Trophoblast cell (in vitro differentiated cells and primary cell): ENCODE data around the gene SMS.
A peak's percentile ranks its signal among the peaks of the same experiment; 100 is the strongest.

Experiments
- DNase-seq, 2 donors: peaks; one replicate each; pipeline ENCODE4 v3.0.0-alpha.2; 2016
- H2AFZ ChIP-seq: 2 replicates; pipeline ENCODE4 v1.6.1; 2013; ENCODE audit warnings: low read length, moderate library complexity, mild to moderate bottlenecking; ENCODE audit not compliant: insufficient read depth, poor library complexity
- H2AK5ac ChIP-seq: 2 replicates; pipeline ENCODE4 v1.6.1; 2013; ENCODE audit warnings: mild to moderate bottlenecking, low read length
- H2BK120ac ChIP-seq: 2 replicates; pipeline ENCODE4 v1.6.1; 2013; ENCODE audit warnings: low read length, mild to moderate bottlenecking, moderate library complexity; ENCODE audit not compliant: insufficient read depth, poor library complexity
- H2BK12ac ChIP-seq: 2 replicates; pipeline ENCODE4 v1.6.1; 2013; ENCODE audit warnings: mild to moderate bottlenecking, low read length, moderate library complexity
- H2BK5ac ChIP-seq: 2 replicates; pipeline ENCODE4 v1.6.1; 2013; ENCODE audit warnings: low read length, low read depth, moderate library complexity, mild to moderate bottlenecking; ENCODE audit not compliant: poor library complexity
- H3K14ac ChIP-seq: 2 replicates; pipeline ENCODE4 v1.6.1; 2013; ENCODE audit warnings: mild to moderate bottlenecking, low read length
- H3K18ac ChIP-seq: 2 replicates; pipeline ENCODE4 v1.6.1; 2013; ENCODE audit warnings: mild to moderate bottlenecking, low read length
- H3K23ac ChIP-seq: 2 replicates; pipeline ENCODE4 v1.6.1; 2013; ENCODE audit warnings: low read length
- H3K27ac ChIP-seq: 2 replicates; pipeline ENCODE4 v1.5.1; 2013; ENCODE audit warnings: low read depth, mild to moderate bottlenecking, inconsistent platforms, low read length, moderate library complexity
- H3K27me3 ChIP-seq: 2 replicates; pipeline ENCODE4 v1.6.1; 2013; ENCODE audit warnings: inconsistent platforms, mild to moderate bottlenecking, low read length, moderate library complexity; ENCODE audit not compliant: insufficient read depth
- H3K36me3 ChIP-seq, 2 experiments: 1 replicate in 1 of 2; 2 replicates in 1 of 2; pipeline ENCODE4 v1.6.1; 2013; ENCODE audit warnings: low read length in 2 of 2, mild to moderate bottlenecking in 2 of 2, moderate library complexity in 1 of 2; ENCODE audit not compliant: insufficient read depth in 2 of 2, control insufficient read depth in 1 of 2
- H3K4ac ChIP-seq: 2 replicates; pipeline ENCODE4 v1.6.1; 2013; ENCODE audit warnings: low read depth, mild to moderate bottlenecking, low read length, moderate library complexity
- H3K4me1 ChIP-seq, 2 experiments: 1 replicate in 1 of 2; 2 replicates in 1 of 2; pipeline ENCODE4 v1.6.1; 2013; ENCODE audit warnings: low read length in 2 of 2, mild to moderate bottlenecking in 2 of 2, moderate library complexity in 1 of 2; ENCODE audit not compliant: insufficient read depth in 2 of 2, control insufficient read depth in 1 of 2
- H3K4me2 ChIP-seq: 2 replicates; pipeline ENCODE4 v1.6.1; 2013; ENCODE audit warnings: inconsistent platforms, mild to moderate bottlenecking, low read length, moderate library complexity
- H3K4me3 ChIP-seq: 2 replicates; pipeline ENCODE4 v1.5.1; 2013; ENCODE audit warnings: mild to moderate bottlenecking, low read depth, low read length, inconsistent platforms
- H3K79me1 ChIP-seq: one replicate; pipeline ENCODE4 v1.6.1; 2013; ENCODE audit warnings: low read length
- H3K79me2 ChIP-seq: 2 replicates; pipeline ENCODE4 v1.6.1; 2013; ENCODE audit warnings: low read length, mild to moderate bottlenecking; ENCODE audit not compliant: control insufficient read depth, insufficient read depth, poor library complexity
- H3K9ac ChIP-seq: 2 replicates; pipeline ENCODE4 v1.6.1; 2013; ENCODE audit warnings: mild to moderate bottlenecking, low read length
- H3K9me3 ChIP-seq: 2 replicates; pipeline ENCODE4 v1.6.1; 2013; ENCODE audit warnings: low read depth, mild to moderate bottlenecking, control low read depth, inconsistent platforms, low read length; ENCODE audit not compliant: insufficient read depth
- H4K12ac ChIP-seq: 2 replicates; pipeline ENCODE4 v1.6.1; 2013; ENCODE audit warnings: low read depth, mild to moderate bottlenecking, low read length, moderate library complexity
- H4K8ac ChIP-seq: 2 replicates; pipeline ENCODE4 v1.6.1; 2013; ENCODE audit warnings: low read depth, mild to moderate bottlenecking, low read length, moderate library complexity
- H4K91ac ChIP-seq: one replicate; pipeline ENCODE4 v1.6.1; 2013; ENCODE audit warnings: low read depth, mild to moderate bottlenecking, low read length, moderate library complexity
- WGBS: extraction: QIAGEN DNeasy Blood & Tissue Kit; methylation state at CpG from one replicate; pipeline ENCODE4 v1.1.7; 2013; ENCODE audit warnings: missing lambda C conversion rate; ENCODE audit not compliant: insufficient read length, insufficient coverage; ENCODE audit errors: extremely low coverage; 5-methylcytosine and 5-hydroxymethylcytosine counted together

SMS gene

DNA sequence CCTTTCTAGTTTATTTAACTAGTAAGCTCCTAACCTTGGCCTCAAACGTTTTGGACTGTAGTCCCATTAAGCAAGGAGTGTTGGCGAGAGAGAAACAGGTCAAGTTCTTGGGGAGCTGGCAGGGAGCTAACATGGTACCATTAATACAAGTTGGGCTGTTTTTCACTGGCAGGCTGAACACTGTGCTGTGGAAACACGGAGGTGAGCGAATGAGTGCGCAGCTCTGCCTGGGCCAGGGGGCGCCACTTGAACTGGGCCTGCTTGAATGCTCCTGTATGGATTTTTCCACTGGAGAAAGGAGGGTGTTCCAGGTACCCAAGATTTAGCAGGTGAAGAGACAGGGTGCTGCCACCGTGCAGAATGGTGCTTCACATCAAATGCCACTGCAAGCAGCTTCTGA lies 7.4 kb upstream of the SMS start:
- Histone ChIP-seq H2BK12ac (peak overlapping the region; percentile 78), H3K4ac (no peak overlapping the region), H3K4me2 (no peak overlapping the region), H3K18ac (no peak overlapping the region), H2BK120ac (peak overlapping the region; percentile 20), H2BK5ac (no peak overlapping the region), H3K79me1 (peaks cover 2% of the 10 kb centered on the region), H4K12ac (no peak overlapping the region), H3K4me1 (no peaks in the 10 kb centered on the region), H3K9me3 (no peaks in the 10 kb centered on the region), H3K27ac (no peak overlapping the region), H3K79me2 (no peaks in the 10 kb centered on the region), H3K27me3 (no peaks in the 10 kb centered on the region), H4K91ac (peak overlapping the region; percentile 18), H3K4me3 (no peak overlapping the region), H3K23ac (no peak overlapping the region), H3K14ac (peak overlapping the region; percentile 53), H3K36me3 (no peaks in the 10 kb centered on the region), H2AFZ (no peak overlapping the region), H4K8ac (no peak overlapping the region), H3K9ac (no peak overlapping the region), H2AK5ac (no peak overlapping the region)
- WGBS: no CpG with 5 or more reads among the region's 7 CpGs
- DNase-seq: no peak

DNA sequence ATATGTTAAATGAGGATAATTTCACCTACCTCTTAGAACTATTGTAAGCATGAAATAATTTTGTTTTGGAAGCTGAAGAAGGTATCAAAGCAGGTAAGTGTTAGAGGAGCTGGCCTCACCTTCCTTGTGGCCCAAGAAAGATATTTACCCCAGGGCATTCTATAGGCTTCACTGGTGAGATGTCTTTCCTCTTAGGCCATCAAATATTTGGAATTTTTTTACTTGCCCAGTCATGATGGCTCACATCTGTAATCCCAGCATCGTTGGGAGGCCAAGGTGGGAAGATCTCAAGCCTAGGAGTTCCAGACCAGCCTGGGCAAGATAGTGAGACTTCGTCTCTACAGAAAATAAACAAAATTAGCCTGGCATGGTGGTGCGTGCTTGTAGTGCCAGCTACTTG lies 6.1 kb upstream of the SMS start:
- Histone ChIP-seq H3K4ac (no peak overlapping the region), H4K91ac (peak overlapping the region; percentile 45), H2AFZ (no peak overlapping the region), H2BK12ac (no peak overlapping the region), H3K79me1 (peaks cover 2% of the 10 kb centered on the region), H3K14ac (no peak overlapping the region), H4K8ac (no peak overlapping the region), H2BK120ac (peak overlapping the region; percentile 56), H3K4me2 (no peak overlapping the region), H3K36me3 (no peaks in the 10 kb centered on the region), H4K12ac (no peak overlapping the region), H2AK5ac (no peak overlapping the region), H3K4me1 (no peaks in the 10 kb centered on the region), H3K27ac (no peak overlapping the region), H3K79me2 (no peaks in the 10 kb centered on the region), H3K9me3 (no peaks in the 10 kb centered on the region), H3K4me3 (no peak overlapping the region), H3K18ac (no peak overlapping the region), H3K9ac (no peak overlapping the region), H2BK5ac (peak overlapping the region; percentile 21), H3K23ac (no peak overlapping the region), H3K27me3 (no peaks in the 10 kb centered on the region)
- WGBS: no CpG with 5 or more reads among the region's 3 CpGs
- DNase-seq: peak; percentile 33 to 77

DNA sequence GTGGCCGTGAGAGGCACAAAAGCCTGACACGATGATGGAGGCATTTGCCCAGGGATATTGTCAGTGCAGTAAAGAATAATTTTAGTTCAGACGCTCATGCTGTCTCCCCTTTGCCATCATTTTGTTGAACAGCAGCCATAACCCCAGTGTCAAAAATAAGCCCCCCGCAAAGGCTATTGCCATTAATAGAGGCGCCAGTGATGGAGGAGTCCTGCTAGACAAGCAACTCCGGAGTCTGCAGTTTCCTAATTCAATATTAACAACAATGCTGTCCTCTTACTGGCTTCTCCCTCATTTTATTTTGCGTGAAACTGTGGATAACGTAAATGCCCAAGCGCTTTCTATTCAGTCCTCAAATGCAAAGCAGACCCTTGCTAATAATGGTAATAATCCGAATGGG lies 603 bp upstream of the SMS start:
- no CpG with 5 or more reads among the region's 10 CpGs for WGBS
- Histone ChIP-seq H4K8ac (peak overlapping the region; percentile 48), H2AK5ac (no peak overlapping the region), H3K27ac (no peak overlapping the region), H4K91ac (peak overlapping the region; percentile 10), H3K4me1 (peaks cover 5 to 6% of the 10 kb centered on the region in 2 experiments), H2BK120ac (no peak overlapping the region), H2BK12ac (no peak overlapping the region), H4K12ac (no peak overlapping the region), H3K9ac (no peak overlapping the region), H3K27me3 (no peaks in the 10 kb centered on the region), H3K4me3 (no peak overlapping the region), H3K79me2 (peaks cover 8% of the 10 kb centered on the region), H3K4ac (no peak overlapping the region), H3K9me3 (no peaks in the 10 kb centered on the region), H2BK5ac (no peak overlapping the region), H3K4me2 (peak overlapping the region; percentile 68), H3K23ac (no peak overlapping the region), H3K79me1 (peaks cover 13% of the 10 kb centered on the region), H3K36me3 (no peaks in the 10 kb centered on the region), H3K18ac (no peak overlapping the region), H2AFZ (no peak overlapping the region), H3K14ac (no peak overlapping the region)
- no peak for DNase-seq

DNA sequence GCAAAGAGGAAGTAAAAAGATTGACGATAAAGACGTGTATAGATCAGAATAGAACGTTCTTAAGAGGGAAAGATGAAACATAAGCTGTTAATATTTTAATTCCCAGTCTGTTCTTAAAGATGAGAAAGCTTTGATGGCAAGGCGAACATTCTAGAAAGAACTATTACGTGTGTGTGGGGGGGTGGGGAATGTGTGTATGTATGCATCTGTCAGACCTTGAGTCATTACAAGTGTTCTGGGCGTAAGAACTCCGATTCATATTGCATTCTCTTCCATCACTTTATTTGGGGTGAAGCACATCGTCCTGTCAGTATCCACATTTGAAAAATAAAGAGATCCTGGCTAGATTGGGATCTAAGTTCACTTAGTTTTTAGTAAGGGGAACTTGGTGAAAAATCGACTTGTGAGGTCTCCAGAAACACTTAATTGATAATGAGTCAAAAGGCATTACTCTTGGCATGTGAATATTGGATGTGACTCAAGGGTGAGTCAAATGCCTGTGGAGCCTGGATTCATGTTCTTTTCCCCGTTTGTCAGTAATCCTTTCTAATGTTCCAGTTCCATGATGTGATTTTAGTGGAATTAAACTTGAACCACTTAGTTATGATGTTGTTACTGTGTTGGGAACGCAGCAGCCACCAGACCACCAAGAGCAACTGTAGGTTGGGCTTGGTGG lies 3.1 kb downstream of the SMS start:
- Histone ChIP-seq H3K27ac (peak overlapping the region; percentile 25), H3K4me3 (no peak overlapping the region), H2BK120ac (no peak overlapping the region), H3K23ac (no peak overlapping the region), H3K4me2 (peak overlapping the region; percentile 36), H3K36me3 (no peaks in the 10 kb centered on the region), H3K79me2 (peaks cover 14% of the 10 kb centered on the region), H2BK12ac (no peak overlapping the region), H2AK5ac (no peak overlapping the region), H2BK5ac (no peak overlapping the region), H3K27me3 (no peaks in the 10 kb centered on the region), H3K9me3 (no peaks in the 10 kb centered on the region), H3K4me1 (peaks cover 15 to 17% of the 10 kb centered on the region in 2 experiments), H3K18ac (no peak overlapping the region), H4K8ac (no peak overlapping the region), H4K91ac (peak overlapping the region; percentile 24), H2AFZ (no peak overlapping the region), H3K14ac (no peak overlapping the region), H3K4ac (peak overlapping the region; percentile 36), H3K79me1 (peaks cover 14% of the 10 kb centered on the region), H3K9ac (no peak overlapping the region), H4K12ac (no peak overlapping the region)
- no peak for DNase-seq
- WGBS: 100% methylated on average over 3 of the region's 11 CpGs
